Stimulated activated CD8-positive, alpha-beta memory T cell treated with anti-CD3 and anti-CD28 coated beads, Interleukin-2, amount 100 ng/mL, for 48 hours (primary cell): ENCODE measurements around the gene EBLN2.

Source experiments
- DNase-seq, 2 donors: peaks; one replicate each; pipeline ENCODE4 v3.0.0-alpha.2; 2020; ENCODE audit warnings: low read depth in 2 of 2

The EBLN2 gene

GRCh38 chr3:73061416-73061815 lies at the start of gene EBLN2:
EBLN2 (plus strand) TSS chr3:73061659; CDS start chr3:73062082, 423 bp downstream.
- no peak for DNase-seq

- no peak for DNase-seq
Observed at GRCh38 chr3:73018298-73018697, 43.2 kb upstream of the EBLN2 start.

GRCh38 chr3:73018790-73019441 lies 42.5 kb upstream of the EBLN2 start:
- no peak for DNase-seq

- no peak for DNase-seq
Observed at GRCh38 chr3:73021301-73021835, 40.1 kb upstream of the EBLN2 start.

GRCh38 chr3:73024836-73025235 lies 36.6 kb upstream of the EBLN2 start:
- DNase-seq: no peak

- DNase-seq: no peak
Observed at GRCh38 chr3:73026111-73026759, 35.2 kb upstream of the EBLN2 start.

GRCh38 chr3:73026760-73027113 lies 34.7 kb upstream of the EBLN2 start:
- DNase-seq: no peak

GRCh38 chr3:73028803-73029202 lies 32.7 kb upstream of the EBLN2 start:
- no peak for DNase-seq

- no peak for DNase-seq
Observed at GRCh38 chr3:73029321-73029796, 32.1 kb upstream of the EBLN2 start.

- no peak for DNase-seq
Observed at GRCh38 chr3:73030073-73030597, 31.3 kb upstream of the EBLN2 start.

- no peak for DNase-seq
Observed at GRCh38 chr3:73031573-73032103, 29.8 kb upstream of the EBLN2 start.

- no peak for DNase-seq
Observed at GRCh38 chr3:73036694-73037591, 24.5 kb upstream of the EBLN2 start.

- DNase-seq: no peak
Observed at GRCh38 chr3:73041537-73041936, 19.9 kb upstream of the EBLN2 start.

- no peak for DNase-seq
Observed at GRCh38 chr3:73043414-73043813, 18.0 kb upstream of the EBLN2 start.

- DNase-seq: no peak
Observed at GRCh38 chr3:73045391-73045790, 16.1 kb upstream of the EBLN2 start.

GRCh38 chr3:73046195-73046594 lies 15.3 kb upstream of the EBLN2 start:
- no peak for DNase-seq

- DNase-seq: no peak
Observed at GRCh38 chr3:73049319-73049718, 12.1 kb upstream of the EBLN2 start.

- DNase-seq: no peak
Observed at GRCh38 chr3:73052857-73053256, 8.6 kb upstream of the EBLN2 start.

GRCh38 chr3:73055583-73055982 lies 5.9 kb upstream of the EBLN2 start:
- no peak for DNase-seq

- no peak for DNase-seq
Observed at GRCh38 chr3:73056014-73056844, 5.2 kb upstream of the EBLN2 start.

GRCh38 chr3:73056845-73057150 lies 4.7 kb upstream of the EBLN2 start:
- DNase-seq: no peak
